Measurements from ENCODE around the gene DENND5B. TPM values are rescaled to one million over a fixed set of nuclear protein-coding genes. Genes with fewer than 3 reads are reported as not detected.

DENND5B gene
- total and polyA plus RNA-seq, 2 donors, result 2.3 to 2.9 TPM

DNA sequence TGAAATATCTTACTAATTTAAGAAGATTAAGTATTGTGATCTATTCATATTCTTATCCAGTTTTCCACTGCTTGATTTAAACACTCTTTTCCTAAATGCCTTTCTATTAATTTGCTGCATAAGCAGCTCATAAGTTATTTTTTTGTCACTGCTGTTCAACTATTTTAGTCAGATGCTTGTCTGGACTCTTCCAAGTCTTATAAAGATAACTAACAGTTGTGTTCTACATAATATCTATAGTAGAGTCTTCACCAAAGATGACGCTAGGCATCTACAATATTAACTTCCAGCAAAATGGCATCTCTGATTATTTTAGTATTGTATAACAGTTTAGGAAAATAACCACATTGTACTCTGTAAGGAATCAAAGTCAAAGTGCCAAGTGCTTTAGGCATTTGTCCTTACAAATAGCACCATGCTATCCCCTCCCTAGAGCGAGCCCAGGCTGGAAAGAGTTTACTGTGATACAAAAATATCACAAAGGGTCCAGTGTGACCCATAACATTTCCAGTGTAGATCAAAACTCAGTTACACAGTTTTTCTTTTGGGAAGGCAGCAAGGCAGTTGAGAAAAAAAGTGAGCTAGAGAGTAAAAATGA, 98.2 kb downstream of the DENND5B start:
- Histone ChIP-seq H3K9me3 (ENCODE audit: control insufficient read depth in 2 of 2, insufficient read depth in 1 of 2, low read length in 1 of 2) (no peaks in the 10 kb centered on the region), H3K27ac (ENCODE audit: low read depth in 1 of 2, low read length in 1 of 2) (no peak overlapping the region), H3K4me3 (ENCODE audit: low read length in 2 of 2) (no peak overlapping the region), H3K36me3 (ENCODE audit: control insufficient read depth in 2 of 2, insufficient read depth in 2 of 2, low read length in 1 of 2) (no peaks in the 10 kb centered on the region), H3K4me1 (ENCODE audit: control insufficient read depth in 2 of 2, insufficient read depth in 2 of 2, low read length in 2 of 2) (no peaks in the 10 kb centered on the region), H3K27me3 (ENCODE audit: control insufficient read depth in 2 of 2, insufficient read depth in 1 of 2, low read length in 1 of 2) (no peaks in the 10 kb centered on the region)
- no peak for DNase-seq (ENCODE audit: low read depth in 6 of 9, low spot score in 9 of 9)
- WGBS, result 98% methylated on average over 2 of the region's 2 CpGs

DNA sequence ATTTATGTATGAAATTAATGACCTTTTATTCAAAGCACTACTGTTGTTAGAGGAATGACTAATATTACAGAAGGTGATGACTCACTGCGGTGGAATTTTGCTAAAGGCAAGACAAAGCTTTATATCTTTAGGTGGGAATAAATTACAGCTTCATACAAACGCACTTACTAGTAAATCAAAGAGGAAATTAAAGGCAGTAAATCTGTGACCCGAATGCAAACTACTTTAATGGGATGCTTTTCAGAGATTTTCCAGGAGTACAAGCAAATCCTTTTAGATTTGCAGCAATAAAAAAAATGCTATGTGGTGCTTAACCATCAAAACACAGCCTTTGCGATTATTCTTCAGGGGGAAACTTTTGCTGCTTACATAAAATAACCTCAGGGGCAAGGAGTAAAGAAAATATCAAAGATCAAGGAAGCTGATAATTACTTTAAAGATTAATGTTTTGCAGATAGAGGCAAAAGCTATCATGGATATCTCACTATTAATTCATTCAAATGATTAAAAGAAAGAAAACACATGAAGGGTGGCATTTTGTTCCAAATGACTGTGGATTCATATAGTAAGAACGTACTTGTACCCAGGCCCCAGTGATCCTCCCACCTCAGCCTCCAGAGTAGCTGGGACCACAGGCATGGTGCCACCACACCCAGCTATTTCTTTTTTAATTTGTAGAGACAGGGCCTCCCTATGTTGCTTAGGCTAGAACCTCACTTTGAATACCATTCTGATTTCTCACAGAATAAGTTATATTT, 98.9 kb downstream of the DENND5B start:
- Histone ChIP-seq H3K4me1 (ENCODE audit: control insufficient read depth in 2 of 2, insufficient read depth in 2 of 2, low read length in 2 of 2) (no peaks in the 10 kb centered on the region), H3K27me3 (ENCODE audit: control insufficient read depth in 2 of 2, insufficient read depth in 1 of 2, low read length in 1 of 2) (no peaks in the 10 kb centered on the region), H3K4me3 (ENCODE audit: low read length in 2 of 2) (no peak overlapping the region), H3K27ac (ENCODE audit: low read depth in 1 of 2, low read length in 1 of 2) (no peak overlapping the region), H3K9me3 (ENCODE audit: control insufficient read depth in 2 of 2, insufficient read depth in 1 of 2, low read length in 1 of 2) (no peaks in the 10 kb centered on the region), H3K36me3 (ENCODE audit: control insufficient read depth in 2 of 2, insufficient read depth in 2 of 2, low read length in 1 of 2) (no peaks in the 10 kb centered on the region)
- DNase-seq (ENCODE audit: low read depth in 6 of 9, low spot score in 9 of 9), result no peak
- WGBS, result 95% methylated on average over 5 of the region's 5 CpGs

DNA sequence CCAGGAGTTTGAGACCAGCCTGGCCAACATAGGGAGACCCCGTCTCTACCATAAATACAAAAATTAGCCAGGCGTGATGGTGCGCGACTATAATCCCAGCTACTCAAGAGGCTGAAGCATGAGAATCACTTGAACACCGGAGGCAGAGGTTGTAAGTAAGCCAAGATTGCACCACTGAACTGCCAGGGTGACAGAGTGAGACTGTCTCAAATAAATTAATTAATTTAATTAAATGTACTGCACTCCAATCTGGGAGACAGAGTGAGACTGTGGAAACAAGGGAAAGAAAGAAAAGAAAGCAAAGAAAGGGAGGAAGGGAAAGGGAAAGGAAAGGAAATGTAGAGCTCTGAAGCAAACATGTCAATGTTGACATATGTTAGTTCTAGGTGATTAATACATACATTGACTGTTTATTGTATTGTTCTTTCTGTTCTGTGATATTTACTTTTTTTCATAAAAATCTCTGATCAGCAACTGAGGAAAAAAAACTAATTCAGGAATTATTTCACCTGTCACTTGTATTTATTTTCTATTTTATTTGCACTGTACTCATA, 99.6 kb downstream of the DENND5B start:
- Histone ChIP-seq H3K27ac (ENCODE audit: low read depth in 1 of 2, low read length in 1 of 2) (no peak overlapping the region), H3K27me3 (ENCODE audit: control insufficient read depth in 2 of 2, insufficient read depth in 1 of 2, low read length in 1 of 2) (no peaks in the 10 kb centered on the region), H3K36me3 (ENCODE audit: control insufficient read depth in 2 of 2, insufficient read depth in 2 of 2, low read length in 1 of 2) (no peaks in the 10 kb centered on the region), H3K4me3 (ENCODE audit: low read length in 2 of 2) (no peak overlapping the region), H3K4me1 (ENCODE audit: control insufficient read depth in 2 of 2, insufficient read depth in 2 of 2, low read length in 2 of 2) (no peaks in the 10 kb centered on the region), H3K9me3 (ENCODE audit: control insufficient read depth in 2 of 2, insufficient read depth in 1 of 2, low read length in 1 of 2) (no peaks in the 10 kb centered on the region)
- no peak for DNase-seq (ENCODE audit: low read depth in 6 of 9, low spot score in 9 of 9)
- 98% methylated on average over 5 of the region's 5 CpGs for WGBS

DNA sequence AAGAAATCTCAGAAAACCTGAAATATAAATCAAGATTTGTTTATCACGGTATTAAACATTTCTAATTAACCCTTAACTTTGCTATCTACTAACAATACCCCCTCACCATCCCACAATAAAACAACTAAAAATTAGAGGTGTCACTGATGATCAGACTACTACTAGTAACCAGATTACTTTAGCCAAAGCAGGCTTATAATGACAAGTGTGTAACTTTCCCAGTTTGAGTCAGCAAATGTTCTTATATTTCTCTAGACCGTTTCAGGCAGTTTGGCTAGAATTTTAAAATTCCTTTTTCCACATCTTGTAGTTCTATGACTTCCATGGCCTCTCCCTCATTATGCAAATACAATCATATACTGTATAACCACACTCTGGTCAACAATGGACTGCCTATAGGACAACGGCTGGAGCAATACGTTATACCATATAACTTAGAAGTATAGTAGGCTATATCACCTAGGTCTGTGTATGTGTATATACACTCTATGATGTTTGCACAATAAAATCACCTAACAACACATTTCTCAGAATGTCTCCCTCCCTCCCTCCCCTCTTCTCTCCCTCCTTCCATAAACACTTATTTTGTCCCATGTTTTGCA, 102.1 kb downstream of the DENND5B start:
- H3K27me3 ChIP-seq (ENCODE audit: control insufficient read depth in 2 of 2, insufficient read depth in 1 of 2, low read length in 1 of 2), result no peaks in the 10 kb centered on the region
- WGBS, result 94% methylated on average over 4 of the region's 4 CpGs
- no peak overlapping the region for H3K4me3 ChIP-seq (ENCODE audit: low read length in 2 of 2)
- H3K9me3 ChIP-seq (ENCODE audit: control insufficient read depth in 2 of 2, insufficient read depth in 1 of 2, low read length in 1 of 2), result no peaks in the 10 kb centered on the region
- no peak overlapping the region for H3K27ac ChIP-seq (ENCODE audit: low read depth in 1 of 2, low read length in 1 of 2)
- no peak for DNase-seq (ENCODE audit: low read depth in 6 of 9, low spot score in 9 of 9)
- H3K36me3 ChIP-seq (ENCODE audit: control insufficient read depth in 2 of 2, insufficient read depth in 2 of 2, low read length in 1 of 2), result no peaks in the 10 kb centered on the region
- H3K4me1 ChIP-seq (ENCODE audit: control insufficient read depth in 2 of 2, insufficient read depth in 2 of 2, low read length in 2 of 2), result no peaks in the 10 kb centered on the region

DNA sequence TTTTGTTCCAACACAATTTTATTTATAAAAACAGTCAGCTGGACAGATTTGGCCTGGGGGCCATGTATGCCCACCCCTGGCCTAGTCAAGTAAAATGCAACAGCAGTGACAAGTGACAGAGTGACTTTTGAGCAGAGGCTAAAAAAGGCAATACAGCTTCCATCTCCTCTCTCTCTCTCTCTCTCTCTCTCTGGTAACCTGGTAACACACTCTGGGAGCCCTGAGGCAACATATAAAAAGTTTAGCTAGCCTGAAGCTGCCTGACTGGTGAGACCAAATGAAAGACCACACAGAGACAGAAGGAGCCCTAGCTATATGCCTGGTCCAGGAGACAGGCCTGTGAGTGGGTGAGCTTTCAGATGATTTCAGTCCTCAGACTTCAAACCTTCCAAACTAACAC, 105.4 kb downstream of the DENND5B start:
- Histone ChIP-seq H3K27ac (ENCODE audit: low read depth in 1 of 2, low read length in 1 of 2) (no peak overlapping the region), H3K4me1 (ENCODE audit: control insufficient read depth in 2 of 2, insufficient read depth in 2 of 2, low read length in 2 of 2) (no peaks in the 10 kb centered on the region), H3K9me3 (ENCODE audit: control insufficient read depth in 2 of 2, insufficient read depth in 1 of 2, low read length in 1 of 2) (no peaks in the 10 kb centered on the region), H3K27me3 (ENCODE audit: control insufficient read depth in 2 of 2, insufficient read depth in 1 of 2, low read length in 1 of 2) (no peaks in the 10 kb centered on the region), H3K36me3 (ENCODE audit: control insufficient read depth in 2 of 2, insufficient read depth in 2 of 2, low read length in 1 of 2) (no peaks in the 10 kb centered on the region), H3K4me3 (ENCODE audit: low read length in 2 of 2) (no peak overlapping the region)
- no peak for DNase-seq (ENCODE audit: low read depth in 6 of 9, low spot score in 9 of 9)

DNA sequence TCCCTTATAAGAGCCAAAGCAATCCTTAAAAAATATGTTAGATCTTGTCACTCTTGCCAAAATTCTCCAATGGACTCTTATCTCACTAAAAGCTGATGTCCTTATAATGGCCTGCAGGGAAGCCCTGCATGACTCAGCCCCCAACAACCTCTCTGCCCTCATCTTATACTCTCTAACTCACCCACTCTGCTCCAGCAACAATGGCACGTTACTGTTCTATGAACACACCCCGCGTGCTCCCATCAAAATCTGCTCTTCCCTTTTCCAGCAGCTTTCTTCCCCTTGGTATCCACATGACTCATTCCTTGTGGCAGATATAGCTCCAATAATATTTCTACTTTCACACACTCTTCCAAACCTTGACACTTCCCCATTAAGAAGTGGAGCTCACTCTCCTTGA, 108.1 kb downstream of the DENND5B start:
- Histone ChIP-seq H3K4me1 (ENCODE audit: control insufficient read depth in 2 of 2, insufficient read depth in 2 of 2, low read length in 2 of 2) (no peaks in the 10 kb centered on the region), H3K27me3 (ENCODE audit: control insufficient read depth in 2 of 2, insufficient read depth in 1 of 2, low read length in 1 of 2) (no peaks in the 10 kb centered on the region), H3K27ac (ENCODE audit: low read depth in 1 of 2, low read length in 1 of 2) (no peak overlapping the region), H3K4me3 (ENCODE audit: low read length in 2 of 2) (no peak overlapping the region), H3K9me3 (ENCODE audit: control insufficient read depth in 2 of 2, insufficient read depth in 1 of 2, low read length in 1 of 2) (no peaks in the 10 kb centered on the region), H3K36me3 (ENCODE audit: control insufficient read depth in 2 of 2, insufficient read depth in 2 of 2, low read length in 1 of 2) (no peaks in the 10 kb centered on the region)
- WGBS, result 98% methylated on average over 3 of the region's 3 CpGs
- no peak for DNase-seq (ENCODE audit: low read depth in 6 of 9, low spot score in 9 of 9)

DNA sequence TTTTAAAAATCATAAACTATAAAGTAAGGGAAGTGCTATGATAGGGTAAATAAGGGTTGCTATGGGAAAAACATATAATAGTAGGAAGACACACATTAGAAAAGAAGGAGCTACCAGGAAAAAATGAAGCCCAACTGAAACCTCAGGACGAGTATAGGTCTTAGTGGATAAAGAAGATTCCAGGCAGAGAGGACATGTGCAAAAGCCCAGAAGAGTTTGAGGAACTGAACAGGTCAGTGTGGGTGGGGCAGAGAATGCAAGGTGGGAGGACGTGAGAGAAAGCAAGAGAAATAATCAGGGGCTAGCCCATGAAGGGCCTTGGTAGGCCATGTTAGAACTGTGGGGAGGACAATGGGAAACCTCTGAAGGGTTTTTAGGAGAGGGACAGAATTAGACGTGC, 109.5 kb downstream of the DENND5B start:
- 66% methylated on average over 3 of the region's 3 CpGs for WGBS
- no peak overlapping the region for H3K27ac ChIP-seq (ENCODE audit: low read depth in 1 of 2, low read length in 1 of 2)

DNA sequence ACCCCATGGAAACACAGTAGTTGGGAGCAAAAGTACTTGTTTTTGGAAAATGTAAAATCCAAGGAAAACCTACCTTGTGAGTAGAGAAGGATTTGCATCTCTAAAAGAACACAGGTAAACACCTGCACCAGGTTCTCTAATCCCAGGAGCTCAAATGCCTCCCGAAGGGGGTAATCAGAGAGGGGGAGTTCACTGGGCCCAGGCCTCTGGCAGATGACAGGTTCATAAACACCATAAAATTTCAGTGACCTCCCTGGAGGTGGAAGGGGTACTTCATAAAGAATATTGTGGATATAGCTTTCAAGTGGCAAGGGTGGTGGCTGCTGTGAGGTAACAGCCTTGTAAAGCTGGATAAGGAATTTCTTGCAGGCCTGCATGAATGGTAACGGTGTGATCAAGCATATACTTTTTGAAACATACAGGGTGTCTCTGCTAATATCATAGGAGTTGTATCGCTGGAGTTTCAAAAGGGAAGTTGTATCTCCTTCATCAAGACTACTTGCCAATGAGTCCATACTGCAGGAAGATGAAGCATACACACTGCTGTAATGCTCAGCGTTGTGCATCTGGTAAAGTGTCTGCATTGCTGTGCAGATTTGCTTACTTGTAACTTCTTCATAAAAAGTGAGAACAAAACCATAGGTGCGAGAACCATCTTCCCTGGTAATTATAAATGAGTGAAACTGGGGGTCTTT, 111.3 kb downstream of the DENND5B start:
- Histone ChIP-seq H3K36me3 (ENCODE audit: control insufficient read depth in 2 of 2, insufficient read depth in 2 of 2, low read length in 1 of 2) (no peaks in the 10 kb centered on the region), H3K4me1 (ENCODE audit: control insufficient read depth in 2 of 2, insufficient read depth in 2 of 2, low read length in 2 of 2) (no peaks in the 10 kb centered on the region), H3K27ac (ENCODE audit: low read depth in 1 of 2, low read length in 1 of 2) (no peak overlapping the region), H3K27me3 (ENCODE audit: control insufficient read depth in 2 of 2, insufficient read depth in 1 of 2, low read length in 1 of 2) (no peaks in the 10 kb centered on the region), H3K4me3 (ENCODE audit: low read length in 2 of 2) (no peak overlapping the region), H3K9me3 (ENCODE audit: control insufficient read depth in 2 of 2, insufficient read depth in 1 of 2, low read length in 1 of 2) (no peaks in the 10 kb centered on the region)
- WGBS, result 97% methylated on average over 5 of the region's 5 CpGs
- DNase-seq (ENCODE audit: low read depth in 6 of 9, low spot score in 9 of 9), result no peak

More for the DNA sequence above, 109.5 kb downstream of the DENND5B start:
- no peak for DNase-seq (ENCODE audit: low read depth in 6 of 9, low spot score in 9 of 9)
- H3K4me1 ChIP-seq (ENCODE audit: control insufficient read depth in 2 of 2, insufficient read depth in 2 of 2, low read length in 2 of 2), result no peaks in the 10 kb centered on the region
- no peaks in the 10 kb centered on the region for H3K36me3 ChIP-seq (ENCODE audit: control insufficient read depth in 2 of 2, insufficient read depth in 2 of 2, low read length in 1 of 2)
- no peak overlapping the region for H3K4me3 ChIP-seq (ENCODE audit: low read length in 2 of 2)
- no peaks in the 10 kb centered on the region for H3K27me3 ChIP-seq (ENCODE audit: control insufficient read depth in 2 of 2, insufficient read depth in 1 of 2, low read length in 1 of 2)
- H3K9me3 ChIP-seq (ENCODE audit: control insufficient read depth in 2 of 2, insufficient read depth in 1 of 2, low read length in 1 of 2), result no peaks in the 10 kb centered on the region

DNA sequence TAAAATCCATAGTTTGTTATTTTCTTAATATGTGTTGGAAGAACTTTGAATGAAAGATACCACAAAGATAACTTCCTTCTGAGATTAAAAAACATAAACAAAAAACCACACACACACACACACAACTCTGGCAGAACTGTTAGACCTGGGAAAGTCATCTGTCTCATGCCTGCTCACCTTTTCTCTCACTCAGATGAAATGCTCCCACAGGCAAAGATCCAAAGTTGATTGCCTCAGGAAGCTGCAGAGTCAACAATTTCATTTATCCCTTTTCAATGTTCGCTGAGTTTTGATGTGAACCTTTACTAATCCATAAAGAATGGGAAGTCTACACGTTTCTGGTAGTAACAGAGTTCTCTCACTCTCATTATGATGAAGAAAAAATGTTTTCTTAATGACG, 112.0 kb downstream of the DENND5B start:
- 96% methylated on average over 3 of the region's 3 CpGs for WGBS

More for the DNA sequence above, 112.0 kb downstream of the DENND5B start:
- Histone ChIP-seq H3K27ac (ENCODE audit: low read depth in 1 of 2, low read length in 1 of 2) (no peak overlapping the region), H3K9me3 (ENCODE audit: control insufficient read depth in 2 of 2, insufficient read depth in 1 of 2, low read length in 1 of 2) (no peaks in the 10 kb centered on the region), H3K4me3 (ENCODE audit: low read length in 2 of 2) (no peak overlapping the region), H3K36me3 (ENCODE audit: control insufficient read depth in 2 of 2, insufficient read depth in 2 of 2, low read length in 1 of 2) (no peaks in the 10 kb centered on the region), H3K27me3 (ENCODE audit: control insufficient read depth in 2 of 2, insufficient read depth in 1 of 2, low read length in 1 of 2) (no peaks in the 10 kb centered on the region), H3K4me1 (ENCODE audit: control insufficient read depth in 2 of 2, insufficient read depth in 2 of 2, low read length in 2 of 2) (no peaks in the 10 kb centered on the region)
- DNase-seq (ENCODE audit: low read depth in 6 of 9, low spot score in 9 of 9), result no peak
